DOHH2 (cell line): ENCODE results near the gene CNNM4.

ENCODE experiments used
- H3F3A ChIP-seq: fragments of 200-600 bp; sonication (generic), shearing (Covaris generic); 2 replicates; pipeline ENCODE4 v1.6.0; 2016; ENCODE audit warnings: antibody characterized with exemption, mild to moderate bottlenecking; ENCODE audit not compliant: control insufficient read depth, insufficient read depth
- H3K27ac ChIP-seq: fragments of 200-600 bp; sonication (generic); 2 replicates; pipeline ENCODE4 v1.5.1; 2014; ENCODE audit warnings: low read depth, mild to moderate bottlenecking, low read length, moderate library complexity
- H3K27me3 ChIP-seq: fragments of 200-600 bp; sonication (generic); 2 replicates; pipeline ENCODE4 v1.6.1; 2014; ENCODE audit warnings: mild to moderate bottlenecking, low read length, mixed read lengths; ENCODE audit not compliant: control insufficient read depth
- H3K36me3 ChIP-seq: fragments of 200-600 bp; sonication (generic); 2 replicates; pipeline ENCODE4 v1.6.1; 2014; ENCODE audit warnings: mild to moderate bottlenecking, low read length, moderate library complexity, mixed read lengths; ENCODE audit not compliant: control insufficient read depth
- H3K4me1 ChIP-seq: fragments of 200-600 bp; sonication (generic); 2 replicates; pipeline ENCODE4 v1.6.1; 2014; ENCODE audit warnings: mild to moderate bottlenecking, low read length, mixed read lengths; ENCODE audit not compliant: control insufficient read depth
- H3K4me2 ChIP-seq: fragments of 200-600 bp; sonication (generic); 2 replicates; pipeline ENCODE4 v1.6.0; 2014; ENCODE audit warnings: mild to moderate bottlenecking, low read length, moderate library complexity
- H3K4me3 ChIP-seq: fragments of 200-600 bp; sonication (generic); 2 replicates; pipeline ENCODE4 v1.5.1; 2014; ENCODE audit warnings: mild to moderate bottlenecking, low read length, mixed read lengths
- H3K79me2 ChIP-seq: fragments of 200-600 bp; sonication (generic); 2 replicates; pipeline ENCODE4 v1.6.1; 2014; ENCODE audit warnings: mild to moderate bottlenecking, low read length, mixed read lengths; ENCODE audit not compliant: control insufficient read depth
- H3K9me2 ChIP-seq: fragments of 200-600 bp; sonication (generic); replicated peaks from 2 replicates; pipeline ENCODE4 v1.6.1; 2014; ENCODE audit warnings: mild to moderate bottlenecking, low read length, mixed read lengths; ENCODE audit not compliant: control insufficient read depth
- H3K9me3 ChIP-seq: fragments of 200-600 bp; sonication (generic); 2 replicates; pipeline ENCODE4 v1.6.1; 2014; ENCODE audit warnings: antibody characterized with exemption, low read length, mixed read lengths; ENCODE audit not compliant: control insufficient read depth, insufficient read depth
- H4K20me1 ChIP-seq: fragments of 200-600 bp; sonication (generic); 2 replicates; pipeline ENCODE4 v1.6.0; 2014; ENCODE audit warnings: low read depth, mild to moderate bottlenecking, antibody characterized with exemption, low read length, moderate library complexity; ENCODE audit not compliant: control insufficient read depth, insufficient read depth
- CTCF ChIP-seq: fragments of 200-600 bp; sonication (generic); IDR thresholded peaks from one replicate; pipeline ENCODE4 v1.5.1; 2014; ENCODE audit warnings: antibody characterized with exemption, mild to moderate bottlenecking, low read depth, low read length; ENCODE audit not compliant: poor library complexity, severe bottlenecking
- EZH2phosphoT487 ChIP-seq: fragments of 200-600 bp; sonication (generic); IDR thresholded peaks from 2 replicates; pipeline ENCODE4 v1.6.1; 2017; ENCODE audit warnings: borderline replicate concordance, mild to moderate bottlenecking, antibody characterized with exemption, low read length, moderate library complexity, mixed read lengths

The CNNM4 gene

GRCh38 chr2:96798733-96799622 is 38.3 kb downstream of the CNNM4 start:
- Histone ChIP-seq H3K27ac (no peak overlapping the region), H3F3A (no peaks in the 10 kb centered on the region; the same call in 1 of the 2 replicates), H4K20me1 (no peaks in the 10 kb centered on the region), H3K9me2 (no peaks in the 10 kb centered on the region), H3K4me1 (peaks cover 26% of the 10 kb centered on the region), H3K4me3 (no peak overlapping the region), H3K4me2 (no peak overlapping the region), H3K79me2 (no peaks in the 10 kb centered on the region), H3K27me3 (no peaks in the 10 kb centered on the region), H3K36me3 (peaks cover 9% of the 10 kb centered on the region), H3K9me3 (no peaks in the 10 kb centered on the region)
- TF ChIP-seq EZH2phosphoT487: no peak

GRCh38 chr2:96799623-96799935 is 38.9 kb downstream of the CNNM4 start:
- H3K9me2 ChIP-seq: no peaks in the 10 kb centered on the region
- no peak overlapping the region for H3K4me3 ChIP-seq
- H4K20me1 ChIP-seq: no peaks in the 10 kb centered on the region
- peaks cover 26% of the 10 kb centered on the region for H3K4me1 ChIP-seq
- H3K36me3 ChIP-seq: peaks cover 9% of the 10 kb centered on the region
- no peak overlapping the region for H3K4me2 ChIP-seq
- H3K9me3 ChIP-seq: no peaks in the 10 kb centered on the region
- H3F3A ChIP-seq: no peaks in the 10 kb centered on the region; the same call in 1 of the 2 replicates
- H3K27ac ChIP-seq: no peak overlapping the region
- no peaks in the 10 kb centered on the region for H3K79me2 ChIP-seq
- H3K27me3 ChIP-seq: no peaks in the 10 kb centered on the region
- TF ChIP-seq EZH2phosphoT487: no peak
- no peak for TF ChIP-seq CTCF

GRCh38 chr2:96800061-96801004 is 39.6 kb downstream of the CNNM4 start:
- H3K9me3 ChIP-seq: no peaks in the 10 kb centered on the region
- H3K36me3 ChIP-seq: peaks cover 9% of the 10 kb centered on the region
- H3K79me2 ChIP-seq: no peaks in the 10 kb centered on the region
- H3K4me3 ChIP-seq: peak overlapping the region; percentile 16
- no peak overlapping the region for H3K27ac ChIP-seq
- H3K9me2 ChIP-seq: no peaks in the 10 kb centered on the region
- peaks cover 30% of the 10 kb centered on the region for H3K4me1 ChIP-seq
- H3K27me3 ChIP-seq: no peaks in the 10 kb centered on the region
- TF ChIP-seq EZH2phosphoT487: no peak
- no peak for TF ChIP-seq CTCF
- no peaks in the 10 kb centered on the region; the same call in 1 of the 2 replicates for H3F3A ChIP-seq
- H3K4me2 ChIP-seq: peak overlapping the region; percentile 53
- no peaks in the 10 kb centered on the region for H4K20me1 ChIP-seq
